ENCODE measurements around the gene VCP. TPM values are rescaled to one million over a fixed set of nuclear protein-coding genes. Genes with fewer than 3 reads are reported as not detected.

Gene VCP
- total and polyA plus RNA-seq, 2 experiments from 2014 or later: 130 to 408 TPM

- Histone ChIP-seq H2AFZ (peak within 1 kb of the TSS; percentile 61; the same call in 1 of the 2 replicates), H3K79me2 (replicated peaks; ENCODE audit: insufficient read depth) (peaks cover 24% of the 10 kb centered on the region), H3K9me2 (ENCODE audit: insufficient read depth) (no peaks in the 10 kb centered on the region), H3K36me3 (ENCODE audit: insufficient read depth) (0 out of 2 replicates have a peak, but pooled peaks cover 3% of the 10 kb centered on the region), H3K27me3 (ENCODE audit: insufficient read depth) (no peaks in the 10 kb centered on the region), H3F3A (replicated peaks; ENCODE audit: low read depth) (no peaks in the 10 kb centered on the region), H3K4me1 (ENCODE audit: insufficient read depth) (peaks cover 7% of the 10 kb centered on the region), H4K20me1 (replicated peaks; ENCODE audit: insufficient read depth) (no peaks in the 10 kb centered on the region; the same call in 1 of the 2 replicates), H3K4me3 (peak within 1 kb of the TSS; percentile 91), H3K27ac (ENCODE audit: low read depth) (peak within 1 kb of the TSS; percentile 85), H3K4me2 (peak within 1 kb of the TSS; percentile 74)
- TF ChIP-seq STAT1 (IDR thresholded peaks at IDR 0.05; ENCODE audit: unreplicated experiment) (no peak), CREB1 (CRISPR knock-in tag; IDR thresholded peaks at IDR 0.05; ENCODE audit: low read depth) (peak; percentile 28; the same call in 1 of the 2 replicates), ZNF462 (CRISPR knock-in tag; IDR thresholded peaks at IDR 0.05) (no peak), ZNF114 (CRISPR knock-in tag; IDR thresholded peaks at IDR 0.05) (no peak), NANOG (IDR thresholded peaks at IDR 0.05; ENCODE audit: borderline replicate concordance) (no peak), EZH2phosphoT487 (IDR thresholded peaks at IDR 0.05; ENCODE audit: unreplicated experiment) (no peak), POLR2AphosphoS5 (IDR thresholded peaks at IDR 0.05; ENCODE audit: low read depth) (peak; percentile 87), CTCF (conservative IDR thresholded peaks at IDR 0.05; ENCODE audit: low read depth in 2 of 2) (no peak), REST (IDR thresholded peaks at IDR 0.05; ENCODE audit: unreplicated experiment) (no peak), JUNB (IDR thresholded peaks at IDR 0.05; ENCODE audit: unreplicated experiment) (no peak), ETS1 (IDR thresholded peaks at IDR 0.05) (peak; percentile 68), ZNF331 (CRISPR knock-in tag; IDR thresholded peaks at IDR 0.05; ENCODE audit: low read depth) (no peak), EZH2 (IDR thresholded peaks at IDR 0.05; ENCODE audit: low read depth, unreplicated experiment) (no peak)
- peaks cover 8% of the 10 kb centered on the region for H3K27me3 Mint-ChIP-seq (ENCODE audit: insufficient read depth, low read depth, poor library complexity)
- peak; percentile 98 for DNase-seq (ENCODE audit: low spot score)
- H3K9me3 Mint-ChIP-seq: no peaks in the 10 kb centered on the region
- peak within 1 kb of the TSS; percentile 93 for H3K4me3 Mint-ChIP-seq
- H3K4me1 Mint-ChIP-seq: peaks cover 16% of the 10 kb centered on the region
- H3K27ac Mint-ChIP-seq: peak within 1 kb of the TSS; percentile 97
- H3K36me3 Mint-ChIP-seq (ENCODE audit: low read depth): peaks cover 35% of the 10 kb centered on the region
- ATAC-seq: peak; percentile 94
These were observed 7.3 kb upstream of the VCP start, which contains the start of gene FANCG for GRCh38 chr9:35079426-35080341. FANCG (minus strand) TSS chr9:35079942; CDS start chr9:35079524, 418 bp downstream.
